GM12878 (cell line): ENCODE data around the gene GLE1. TPM values are rescaled to one million over a fixed set of nuclear protein-coding genes. Genes with fewer than 3 reads are reported as not detected.

ENCODE experiments used
- BACH1 ChIP-seq: fragments of 450-650 bp; IDR thresholded peaks from 2 replicates; pipeline ENCODE4 v1.6.1; 2017; ENCODE audit warnings: mild to moderate bottlenecking, borderline replicate concordance
- CHD2 ChIP-seq: IDR thresholded peaks from 2 replicates; pipeline ENCODE4 v1.6.1; 2011; ENCODE audit warnings: low read depth, low read length, improper control_type of control experiment, borderline replicate concordance
- CREM ChIP-seq: IDR thresholded peaks from 2 replicates; pipeline ENCODE4 v1.6.1; 2014; ENCODE audit warnings: antibody characterized with exemption, low read depth
- DPF2 ChIP-seq: fragments of 450-650 bp; IDR thresholded peaks from 2 replicates; pipeline ENCODE4 v1.6.1; 2017; ENCODE audit warnings: mild to moderate bottlenecking
- ETV6 ChIP-seq, 2 experiments: fragments of 450-650 bp in 1 of 2; IDR thresholded peaks in 1 of 2; conservative IDR thresholded peaks in 1 of 2; 2 replicates each; pipeline ENCODE4 v1.6.1; 2014; ENCODE audit warnings: antibody characterized with exemption in 1 of 2, borderline replicate concordance in 1 of 2, low read depth in 1 of 2, mild to moderate bottlenecking in 1 of 2, moderate library complexity in 1 of 2
- HCFC1 ChIP-seq: fragments of 150-350 bp; IDR thresholded peaks from 2 replicates; pipeline ENCODE4 v1.6.1; 2014; ENCODE audit warnings: low read length
- IKZF1 ChIP-seq: fragments of 450-650 bp; conservative IDR thresholded peaks from 2 replicates; pipeline ENCODE4 v1.6.1; 2017; ENCODE audit warnings: antibody characterized with exemption, mild to moderate bottlenecking
- JUNB ChIP-seq: IDR thresholded peaks from 2 replicates; pipeline ENCODE4 v1.6.1; 2016; ENCODE audit warnings: antibody characterized with exemption, mild to moderate bottlenecking
- LARP7 ChIP-seq: fragments of 450-650 bp; IDR thresholded peaks from 2 replicates; pipeline ENCODE4 v1.6.1; 2017; ENCODE audit warnings: mild to moderate bottlenecking
- MXI1 ChIP-seq: fragments of 150-350 bp; IDR thresholded peaks from 2 replicates; pipeline ENCODE4 v1.6.1; 2011; ENCODE audit warnings: low read depth, mild to moderate bottlenecking, inconsistent platforms, low read length, improper control_type of control experiment
- NBN ChIP-seq: fragments of 450-650 bp; IDR thresholded peaks from 2 replicates; pipeline ENCODE4 v1.6.1; 2016
- NRF1 ChIP-seq: conservative IDR thresholded peaks from 2 replicates; pipeline ENCODE4 v1.6.1; 2011; ENCODE audit warnings: mild to moderate bottlenecking, low read depth, low read length, improper control_type of control experiment
- PAX8 ChIP-seq: fragments of 450-650 bp; IDR thresholded peaks from 2 replicates; pipeline ENCODE4 v1.6.1; 2017; ENCODE audit warnings: mild to moderate bottlenecking, moderate library complexity
- SMARCA5 ChIP-seq: fragments of 450-650 bp; IDR thresholded peaks from 2 replicates; pipeline ENCODE4 v1.6.1; 2017; ENCODE audit warnings: mild to moderate bottlenecking
- SPI1 ChIP-seq: IDR thresholded peaks from 2 replicates; pipeline ENCODE4 v1.6.1; 2011; ENCODE audit warnings: low read depth, mild to moderate bottlenecking, low read length, moderate library complexity, borderline replicate concordance; ENCODE audit not compliant: insufficient read depth
- SRF ChIP-seq, 2 experiments: IDR thresholded peaks; 2 replicates each; pipeline ENCODE4 v1.6.1; 2011; ENCODE audit warnings: low read depth in 2 of 2, low read length in 2 of 2, mild to moderate bottlenecking in 1 of 2, moderate library complexity in 1 of 2
- TCF12 ChIP-seq: IDR thresholded peaks from 2 replicates; pipeline ENCODE4 v1.6.1; 2011; ENCODE audit warnings: low read depth, mild to moderate bottlenecking, low read length
- ZNF622 ChIP-seq: fragments of 450-650 bp; IDR thresholded peaks from 2 replicates; pipeline ENCODE4 v1.6.1; 2017; ENCODE audit warnings: mild to moderate bottlenecking, inconsistent platforms
- polyA plus RNA-seq, 11 experiments: library from polyadenylated mRNA; depleted of rRNA in 4 of 11; unstranded in 6 of 11; stranded (reverse) in 5 of 11; fragments of >200 nt; fragmentation: Nextera tagmentation in 4 of 11; fragmentation: Illumina TruSeq in 1 of 11; extraction: Ambion mirVana in 4 of 11; extraction: Trizol in 1 of 11; gene quantifications; 1 replicate in 1 of 11; 2 replicates in 10 of 11; pipeline versions ENCODE4 v1.2.1 to v1.2.3, GENCODE V29; 2011 to 2016; ENCODE audit warnings: inconsistent platforms in 2 of 11, missing spikeins in 2 of 11, low read depth in 1 of 11
- total RNA-seq, 4 experiments: library from RNA; depleted of rRNA in 3 of 4; stranded (reverse); fragments of >200 nt in 3 of 4; fragmentation: Illumina TruSeq in 1 of 4; extraction: Trizol in 1 of 4; gene quantifications; 2 replicates each; pipeline versions ENCODE4 v1.2.1 to v1.2.3, GENCODE V29; 2013 to 2021
- TF ChIP-seq, protein P1 (sequence below): IDR thresholded peaks from 2 replicates; pipeline ENCODE4 v1.6.1; 2012; ENCODE audit warnings: low read depth, low read length, improper control_type of control experiment
- TF ChIP-seq, protein P2 (sequence below): fragments of 450-650 bp; IDR thresholded peaks from 2 replicates; pipeline ENCODE4 v1.6.1; 2016; ENCODE audit warnings: mild to moderate bottlenecking, moderate library complexity, borderline replicate concordance
- TF ChIP-seq, protein P3 (sequence below): fragments of 450-650 bp; conservative IDR thresholded peaks from 2 replicates; pipeline ENCODE4 v1.6.1; 2017; ENCODE audit warnings: mild to moderate bottlenecking, moderate library complexity
- TF ChIP-seq, protein P4 (sequence below): IDR thresholded peaks from 2 replicates; pipeline ENCODE4 v1.6.1; 2012; ENCODE audit warnings: low read depth, low read length, improper control_type of control experiment

Gene GLE1
- total and polyA plus RNA-seq, 10 of the 15 experiments (the other 5 are each of a cell fraction or from before 2014, with no cell fraction given): 17.4 to 52.0 (median 37.7) TPM

DNA sequence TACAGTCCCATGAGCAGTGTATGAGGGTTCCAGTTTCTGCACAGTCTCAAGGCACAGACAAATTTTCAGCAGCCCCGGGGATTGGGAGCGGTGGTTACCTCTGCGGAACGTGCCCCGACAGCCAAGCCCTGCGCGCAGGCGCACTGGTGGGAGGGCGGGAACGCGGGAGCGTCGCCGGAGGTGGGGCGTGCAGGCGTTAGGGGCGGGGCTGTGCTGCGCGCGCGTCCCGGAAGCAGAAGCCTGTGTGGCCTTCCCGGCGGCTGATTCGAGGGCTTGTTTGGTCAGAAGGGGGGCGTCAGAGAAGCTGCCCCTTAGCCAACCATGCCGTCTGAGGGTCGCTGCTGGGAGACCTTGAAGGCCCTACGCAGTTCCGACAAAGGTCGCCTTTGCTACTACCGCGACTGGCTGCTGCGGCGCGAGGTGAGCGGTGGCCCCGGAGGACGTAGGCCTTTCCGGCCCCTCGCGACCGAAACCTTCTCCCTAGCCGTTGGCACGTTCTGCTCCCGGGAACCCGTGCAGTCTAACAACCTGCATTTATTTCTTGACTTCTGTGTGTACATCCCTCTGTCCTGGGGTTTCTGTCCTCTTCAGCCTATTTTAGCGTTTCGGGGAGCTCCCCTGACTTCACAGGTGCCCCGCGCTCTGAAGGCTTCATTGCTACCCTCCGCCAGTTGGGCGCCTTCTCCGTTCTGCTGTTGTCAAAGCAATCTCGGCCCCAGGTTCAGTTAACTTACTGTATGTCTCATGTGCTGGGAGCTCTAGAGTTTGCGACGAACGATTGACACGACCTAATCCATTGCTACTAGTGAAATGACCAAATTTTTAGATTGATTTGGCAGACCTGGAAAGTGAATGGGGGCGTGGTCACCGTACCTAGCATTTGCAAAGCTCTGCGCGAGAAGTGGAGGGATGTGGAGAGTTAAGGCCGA lies at the start of gene GLE1 (continued):
- TF ChIP-seq, protein P1, sequence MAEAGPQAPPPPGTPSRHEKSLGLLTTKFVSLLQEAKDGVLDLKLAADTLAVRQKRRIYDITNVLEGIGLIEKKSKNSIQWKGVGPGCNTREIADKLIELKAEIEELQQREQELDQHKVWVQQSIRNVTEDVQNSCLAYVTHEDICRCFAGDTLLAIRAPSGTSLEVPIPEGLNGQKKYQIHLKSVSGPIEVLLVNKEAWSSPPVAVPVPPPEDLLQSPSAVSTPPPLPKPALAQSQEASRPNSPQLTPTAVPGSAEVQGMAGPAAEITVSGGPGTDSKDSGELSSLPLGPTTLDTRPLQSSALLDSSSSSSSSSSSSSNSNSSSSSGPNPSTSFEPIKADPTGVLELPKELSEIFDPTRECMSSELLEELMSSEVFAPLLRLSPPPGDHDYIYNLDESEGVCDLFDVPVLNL: peak; percentile 68
- TF ChIP-seq TCF12: peak; percentile 4; the same call in 1 of the 2 replicates
- TF ChIP-seq NRF1: peak; percentile 72
- 0 out of 4 replicates have a peak, but pooled peaks of 1 of the 2 experiments have one; percentile 20 for TF ChIP-seq SRF (IDR thresholded peaks at IDR 0.05; ENCODE audit: low read depth in 2 of 2, low read length in 2 of 2)
- peak; percentile 64 for TF ChIP-seq MXI1
- TF ChIP-seq BACH1: peak; percentile 73
- no peak for TF ChIP-seq ZNF622
- 0 out of 2 replicates have a peak, but pooled peaks have one; percentile 23 for TF ChIP-seq HCFC1
- TF ChIP-seq DPF2: peak; percentile 38; the same call in 1 of the 2 replicates
- TF ChIP-seq PAX8: no peak
- 0 out of 2 replicates have a peak, but pooled peaks have one; percentile 42 for TF ChIP-seq CHD2
- TF ChIP-seq, protein P2, sequence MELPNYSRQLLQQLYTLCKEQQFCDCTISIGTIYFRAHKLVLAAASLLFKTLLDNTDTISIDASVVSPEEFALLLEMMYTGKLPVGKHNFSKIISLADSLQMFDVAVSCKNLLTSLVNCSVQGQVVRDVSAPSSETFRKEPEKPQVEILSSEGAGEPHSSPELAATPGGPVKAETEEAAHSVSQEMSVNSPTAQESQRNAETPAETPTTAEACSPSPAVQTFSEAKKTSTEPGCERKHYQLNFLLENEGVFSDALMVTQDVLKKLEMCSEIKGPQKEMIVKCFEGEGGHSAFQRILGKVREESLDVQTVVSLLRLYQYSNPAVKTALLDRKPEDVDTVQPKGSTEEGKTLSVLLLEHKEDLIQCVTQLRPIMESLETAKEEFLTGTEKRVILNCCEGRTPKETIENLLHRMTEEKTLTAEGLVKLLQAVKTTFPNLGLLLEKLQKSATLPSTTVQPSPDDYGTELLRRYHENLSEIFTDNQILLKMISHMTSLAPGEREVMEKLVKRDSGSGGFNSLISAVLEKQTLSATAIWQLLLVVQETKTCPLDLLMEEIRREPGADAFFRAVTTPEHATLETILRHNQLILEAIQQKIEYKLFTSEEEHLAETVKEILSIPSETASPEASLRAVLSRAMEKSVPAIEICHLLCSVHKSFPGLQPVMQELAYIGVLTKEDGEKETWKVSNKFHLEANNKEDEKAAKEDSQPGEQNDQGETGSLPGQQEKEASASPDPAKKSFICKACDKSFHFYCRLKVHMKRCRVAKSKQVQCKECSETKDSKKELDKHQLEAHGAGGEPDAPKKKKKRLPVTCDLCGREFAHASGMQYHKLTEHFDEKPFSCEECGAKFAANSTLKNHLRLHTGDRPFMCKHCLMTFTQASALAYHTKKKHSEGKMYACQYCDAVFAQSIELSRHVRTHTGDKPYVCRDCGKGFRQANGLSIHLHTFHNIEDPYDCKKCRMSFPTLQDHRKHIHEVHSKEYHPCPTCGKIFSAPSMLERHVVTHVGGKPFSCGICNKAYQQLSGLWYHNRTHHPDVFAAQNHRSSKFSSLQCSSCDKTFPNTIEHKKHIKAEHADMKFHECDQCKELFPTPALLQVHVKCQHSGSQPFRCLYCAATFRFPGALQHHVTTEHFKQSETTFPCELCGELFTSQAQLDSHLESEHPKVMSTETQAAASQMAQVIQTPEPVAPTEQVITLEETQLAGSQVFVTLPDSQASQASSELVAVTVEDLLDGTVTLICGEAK: peak; percentile 49; the same call in 1 of the 2 replicates
- TF ChIP-seq CREM: no peak
- TF ChIP-seq SMARCA5: peak; percentile 69; the same call in 1 of the 2 replicates
- peak; percentile 79 for TF ChIP-seq NBN
- TF ChIP-seq IKZF1: peak; percentile 85
- TF ChIP-seq, protein P3, sequence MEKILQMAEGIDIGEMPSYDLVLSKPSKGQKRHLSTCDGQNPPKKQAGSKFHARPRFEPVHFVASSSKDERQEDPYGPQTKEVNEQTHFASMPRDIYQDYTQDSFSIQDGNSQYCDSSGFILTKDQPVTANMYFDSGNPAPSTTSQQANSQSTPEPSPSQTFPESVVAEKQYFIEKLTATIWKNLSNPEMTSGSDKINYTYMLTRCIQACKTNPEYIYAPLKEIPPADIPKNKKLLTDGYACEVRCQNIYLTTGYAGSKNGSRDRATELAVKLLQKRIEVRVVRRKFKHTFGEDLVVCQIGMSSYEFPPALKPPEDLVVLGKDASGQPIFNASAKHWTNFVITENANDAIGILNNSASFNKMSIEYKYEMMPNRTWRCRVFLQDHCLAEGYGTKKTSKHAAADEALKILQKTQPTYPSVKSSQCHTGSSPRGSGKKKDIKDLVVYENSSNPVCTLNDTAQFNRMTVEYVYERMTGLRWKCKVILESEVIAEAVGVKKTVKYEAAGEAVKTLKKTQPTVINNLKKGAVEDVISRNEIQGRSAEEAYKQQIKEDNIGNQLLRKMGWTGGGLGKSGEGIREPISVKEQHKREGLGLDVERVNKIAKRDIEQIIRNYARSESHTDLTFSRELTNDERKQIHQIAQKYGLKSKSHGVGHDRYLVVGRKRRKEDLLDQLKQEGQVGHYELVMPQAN: peak; percentile 95
- TF ChIP-seq LARP7: peak; percentile 94
- no peak for TF ChIP-seq JUNB
- 0 out of 4 replicates have a peak, but pooled peaks of 1 of the 2 experiments have one; percentile 13 for TF ChIP-seq ETV6 (conservative IDR thresholded peaks at IDR 0.05 in 1 of 2, IDR thresholded peaks at IDR 0.05 in 1 of 2; ENCODE audit: borderline replicate concordance in 1 of 2, low read depth in 1 of 2)
- TF ChIP-seq, protein P4, sequence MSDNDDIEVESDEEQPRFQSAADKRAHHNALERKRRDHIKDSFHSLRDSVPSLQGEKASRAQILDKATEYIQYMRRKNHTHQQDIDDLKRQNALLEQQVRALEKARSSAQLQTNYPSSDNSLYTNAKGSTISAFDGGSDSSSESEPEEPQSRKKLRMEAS: peak; percentile 46; the same call in 1 of the 2 replicates
- TF ChIP-seq SPI1: no peak
